Uterus (tissue), 2 donors: ENCODE measurements around the gene DMXL1.

Experiments
- CTCF ChIP-seq, 4 experiments: fragments of 200-600 bp in 2 of 4; fragments of 450-650 bp in 2 of 4; sonication (generic) in 2 of 4; IDR thresholded peaks; one replicate each; pipeline ENCODE4 v1.5.1; 2016 to 2019; ENCODE audit warnings: antibody characterized with exemption in 4 of 4, mild to moderate bottlenecking in 2 of 4, moderate library complexity in 1 of 4
- POLR2A ChIP-seq, 2 donors: fragments of 450-650 bp; IDR thresholded peaks; one replicate each; pipeline ENCODE4 v1.6.1; 2016; ENCODE audit warnings: antibody characterized with exemption in 2 of 2, mild to moderate bottlenecking in 1 of 2, moderate library complexity in 1 of 2

GRCh38 chr5:119021149-119021732 lies 49.6 kb upstream of the DMXL1 start:
- TF ChIP-seq CTCF (IDR thresholded peaks at IDR 0.05) (no peak), POLR2A (IDR thresholded peaks at IDR 0.05) (no peak)
